Endothelial cell of umbilical vein (primary cell): ENCODE data around the gene IL10. TPM values are rescaled to one million over a fixed set of nuclear protein-coding genes. Genes with fewer than 3 reads are reported as not detected.

Source experiments
- BruUV-seq: library from RNA; stranded (reverse); fragments of 400-500 nt; replicated peaks from 2 replicates; lab custom pipeline; 2021; lab: Mats Ljungman, UMichigan
- CTCF ChIA-PET: fragments of 300-600, 350-600 bp; sonication (Branson Sonifier 250); formaldehyde crosslinking; loops from one replicate; lab custom pipeline; 2021; ENCODE audit warnings: antibody characterized with exemption, inconsistent platforms; lab: Charles Lee
- POLR2A ChIA-PET: fragments of 300-600, 350-600 bp; sonication (Branson Sonifier 250); formaldehyde crosslinking; loops from one replicate; lab custom pipeline; 2021; ENCODE audit warnings: antibody characterized with exemption, inconsistent platforms; lab: Charles Lee
- DNase-seq: peaks from one replicate; pipeline ENCODE4 v3.0.0-alpha.2; 2011; ENCODE audit warnings: low read depth, low spot score
- FAIRE-seq: peaks from 2 replicates; lab custom pipeline; 2011; peaks lifted over from hg19 to GRCh38; lab: Jason Lieb, UNC
- H2AFZ ChIP-seq: 2 replicates; pipeline ENCODE4 v1.6.0; 2012; ENCODE audit warnings: low read depth, low read length, control low read depth, inconsistent platforms
- H3K27ac ChIP-seq: 2 replicates; pipeline ENCODE4 v1.5.1; 2011; ENCODE audit warnings: low read depth, mild to moderate bottlenecking, control low read depth, low read length, moderate library complexity; ENCODE audit not compliant: insufficient read depth
- H3K27me3 ChIP-seq, 2 experiments: 2 replicates each; pipeline versions ENCODE4 v1.6.0 to v1.6.1; 2011; ENCODE audit warnings: low read length in 2 of 2, mixed read lengths in 1 of 2; ENCODE audit not compliant: control insufficient read depth in 2 of 2, insufficient read depth in 2 of 2
- H3K36me3 ChIP-seq, 2 experiments: 2 replicates in 1 of 2; 3 replicates in 1 of 2; pipeline ENCODE4 v1.5.1; 2011; ENCODE audit warnings: low read length in 2 of 2, mild to moderate bottlenecking in 1 of 2, moderate library complexity in 1 of 2; ENCODE audit not compliant: control insufficient read depth in 2 of 2, insufficient read depth in 2 of 2; ENCODE audit errors: extremely low read depth in 1 of 2
- H3K4me1 ChIP-seq: 3 replicates; pipeline ENCODE4 v1.5.1; 2011; ENCODE audit warnings: mild to moderate bottlenecking, low read length; ENCODE audit not compliant: control insufficient read depth, insufficient read depth; ENCODE audit errors: extremely low read depth
- H3K4me2 ChIP-seq: 2 replicates; pipeline ENCODE4 v1.6.1; 2011; ENCODE audit warnings: low read length, control low read depth, mixed read lengths; ENCODE audit not compliant: insufficient read depth
- H3K4me3 ChIP-seq, 3 experiments: fragments of 200-600 bp in 1 of 3; sonication (generic), shearing (Covaris generic) in 1 of 3; replicated peaks in 1 of 3; 2 replicates each; pipeline ENCODE4 v1.5.1; 2011 to 2016; ENCODE audit warnings: control low read depth in 3 of 3, low read length in 3 of 3, mild to moderate bottlenecking in 2 of 3, inconsistent platforms in 1 of 3, low read depth in 1 of 3, moderate library complexity in 1 of 3; ENCODE audit not compliant: insufficient read depth in 1 of 3
- H3K79me2 ChIP-seq: 2 replicates; pipeline ENCODE4 v1.6.0; 2012; ENCODE audit warnings: low read length, inconsistent platforms; ENCODE audit not compliant: control insufficient read depth, insufficient read depth
- H3K9ac ChIP-seq: replicated peaks from 2 replicates; pipeline ENCODE3; 2011; ENCODE audit warnings: low read length, control low read depth; ENCODE audit not compliant: insufficient read depth; ENCODE audit errors: extremely low read depth
- H3K9me1 ChIP-seq: replicated peaks from 3 replicates; pipeline ENCODE4 v1.6.0; 2011; ENCODE audit warnings: mild to moderate bottlenecking, low read length; ENCODE audit not compliant: control insufficient read depth, insufficient read depth; ENCODE audit errors: extremely low read depth
- H3K9me3 ChIP-seq: replicated peaks from 2 replicates; pipeline ENCODE4 v1.5.1; 2012; ENCODE audit warnings: low read length, inconsistent platforms; ENCODE audit not compliant: control insufficient read depth, insufficient read depth
- H4K20me1 ChIP-seq: replicated peaks from 2 replicates; pipeline ENCODE3; 2011; ENCODE audit warnings: mild to moderate bottlenecking, low read length; ENCODE audit not compliant: control insufficient read depth, insufficient read depth; ENCODE audit errors: extremely low read depth
- EZH2 ChIP-seq: IDR thresholded peaks from 2 replicates; pipeline ENCODE4 v1.6.1; 2012; ENCODE audit warnings: borderline replicate concordance, low read depth, mild to moderate bottlenecking, moderate library complexity, low read length, inconsistent platforms; ENCODE audit not compliant: severe bottlenecking
- FOS ChIP-seq: IDR thresholded peaks from 2 replicates; pipeline ENCODE4 v1.6.1; 2011; ENCODE audit warnings: mild to moderate bottlenecking, low read length, moderate library complexity, borderline replicate concordance; ENCODE audit not compliant: insufficient read depth
- GATA2 ChIP-seq: IDR thresholded peaks from 2 replicates; pipeline ENCODE4 v1.7.0; 2011; ENCODE audit warnings: low read depth, mild to moderate bottlenecking, moderate library complexity, mixed read lengths, low read length; ENCODE audit not compliant: insufficient read length, insufficient read depth
- JUN ChIP-seq: IDR thresholded peaks from 2 replicates; pipeline ENCODE4 v1.6.1; 2011; ENCODE audit warnings: borderline replicate concordance, low read depth; ENCODE audit not compliant: insufficient read length, insufficient read depth
- MYC ChIP-seq: IDR thresholded peaks from one replicate; pipeline ENCODE4 v1.6.1; 2011; ENCODE audit warnings: mild to moderate bottlenecking, low read depth, low read length
- POLR2A ChIP-seq: IDR thresholded peaks from 2 replicates; pipeline ENCODE4 v1.6.1; 2012; ENCODE audit warnings: low read depth, mild to moderate bottlenecking, control low read depth, low read length
- POLR2AphosphoS5 ChIP-seq: IDR thresholded peaks from 2 replicates; pipeline ENCODE4 v1.6.1; 2012; ENCODE audit warnings: low read depth, mild to moderate bottlenecking, control low read depth, low read length, moderate library complexity; ENCODE audit not compliant: insufficient read depth
- dilution Hi-C: fragments of 300-500 bp; cut with MboI; formaldehyde crosslinking; loops from one replicate; pipeline ENCODE4 v1.15.0; 2019; ENCODE audit warnings: low sequenced_read_pairs; ENCODE audit not compliant: extremely low pct_ligation_motif_present
- intact Hi-C: fragments of 100-400 bp; cut with micrococcal nuclease; formaldehyde crosslinking; loops from one replicate; pipeline ENCODE4 v1.10.0; 2022
- polyA plus RNA-seq, 4 experiments: library from polyadenylated mRNA; depleted of rRNA in 3 of 4; stranded (reverse) in 3 of 4; unstranded in 1 of 4; fragments of >200 nt; gene quantifications; 2 replicates each; pipeline versions ENCODE4 v1.2.1 to v1.2.3, GENCODE V29; 2011 to 2012; ENCODE audit warnings: missing spikeins in 1 of 4
- total RNA-seq: library from RNA; stranded (reverse); gene quantifications from 2 replicates; pipeline ENCODE4 v1.2.3, GENCODE V29; 2021
- TF ChIP-seq, protein P1 (sequence below): IDR thresholded peaks from 2 replicates; pipeline ENCODE4 v1.6.1; 2011; ENCODE audit not compliant: insufficient read depth, insufficient read length
- TF ChIP-seq, protein P2 (sequence below), 2 donors: IDR thresholded peaks; 1 replicate in 1 of 2; 2 replicates in 1 of 2; pipeline ENCODE4 v1.5.1; 2011; ENCODE audit warnings: low read length in 2 of 2, mild to moderate bottlenecking in 2 of 2, moderate library complexity in 2 of 2, control low read depth in 1 of 2, inconsistent platforms in 1 of 2, low read depth in 1 of 2; ENCODE audit not compliant: insufficient read depth in 1 of 2; ENCODE audit errors: extremely low read depth in 1 of 2

Gene IL10
- total and polyA plus RNA-seq, 2 donors (not counting 3 experiments of a cell fraction or from before 2014, with no cell fraction given): not detected

DNA sequence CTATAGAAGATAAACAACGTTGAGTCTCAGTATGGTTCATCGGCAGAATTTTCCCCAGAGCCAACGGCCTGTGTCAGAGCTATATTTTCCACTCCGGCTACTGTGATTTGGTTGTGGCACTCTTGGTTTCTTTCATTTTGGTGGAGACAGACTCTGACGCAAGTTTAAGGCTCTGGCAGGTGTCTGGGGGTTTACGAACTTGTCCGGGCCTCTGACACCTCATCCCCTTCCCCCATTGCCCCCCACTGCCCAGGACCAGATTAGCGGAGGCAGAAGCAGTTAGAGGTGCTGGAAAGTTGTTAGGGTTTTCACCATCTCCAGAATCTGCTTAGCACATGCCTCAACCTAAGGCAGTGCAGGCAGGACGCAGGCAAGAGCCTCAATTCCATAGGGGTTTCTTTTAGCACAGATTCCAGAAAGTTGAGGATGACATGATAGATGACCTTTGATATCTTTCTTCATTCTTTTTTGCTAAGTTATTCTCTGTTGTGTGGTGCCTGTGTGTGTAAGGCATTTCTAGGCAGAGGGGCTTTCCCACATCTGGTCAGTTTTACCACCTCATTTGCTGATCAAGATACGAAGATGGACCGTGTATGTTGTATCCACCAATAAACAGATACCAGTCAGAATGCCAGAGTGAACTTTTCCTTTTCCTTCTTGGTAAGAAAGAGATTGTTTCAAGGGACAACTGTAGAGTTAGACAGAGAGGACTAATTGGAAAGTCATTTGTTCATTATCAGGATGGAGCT, 18.4 kb upstream of the IL10 start:
- H3K27ac ChIP-seq: no peak overlapping the region
- no peaks in the 10 kb centered on the region for H3K36me3 ChIP-seq
- TF ChIP-seq GATA2: no peak
- no peaks in the 10 kb centered on the region for H3K9me1 ChIP-seq
- no peaks in the 10 kb centered on the region for H3K9me3 ChIP-seq
- no peak overlapping the region for H3K4me3 ChIP-seq
- no peak overlapping the region for H3K9ac ChIP-seq
- intact Hi-C loops (no loop called here), dilution Hi-C loops (no loop called here)
- FAIRE-seq (no peak), DNase-seq (no peak)
- H3K4me1 ChIP-seq: no peaks in the 10 kb centered on the region
- BruUV-seq: no TSS peak
- H3K79me2 ChIP-seq: no peaks in the 10 kb centered on the region
- no peak overlapping the region for H2AFZ ChIP-seq
- ChIA-PET POLR2A (no interaction called here), CTCF (interaction anchor here (1.1 kb wide), 1 partner anchor 9 kb away, joined by 3 read pairs; no protein-coding TSS in a partner anchor)
- no peaks in the 10 kb centered on the region for H4K20me1 ChIP-seq
- no peaks in the 10 kb centered on the region for H3K27me3 ChIP-seq
- H3K4me2 ChIP-seq: no peak overlapping the region

DNA sequence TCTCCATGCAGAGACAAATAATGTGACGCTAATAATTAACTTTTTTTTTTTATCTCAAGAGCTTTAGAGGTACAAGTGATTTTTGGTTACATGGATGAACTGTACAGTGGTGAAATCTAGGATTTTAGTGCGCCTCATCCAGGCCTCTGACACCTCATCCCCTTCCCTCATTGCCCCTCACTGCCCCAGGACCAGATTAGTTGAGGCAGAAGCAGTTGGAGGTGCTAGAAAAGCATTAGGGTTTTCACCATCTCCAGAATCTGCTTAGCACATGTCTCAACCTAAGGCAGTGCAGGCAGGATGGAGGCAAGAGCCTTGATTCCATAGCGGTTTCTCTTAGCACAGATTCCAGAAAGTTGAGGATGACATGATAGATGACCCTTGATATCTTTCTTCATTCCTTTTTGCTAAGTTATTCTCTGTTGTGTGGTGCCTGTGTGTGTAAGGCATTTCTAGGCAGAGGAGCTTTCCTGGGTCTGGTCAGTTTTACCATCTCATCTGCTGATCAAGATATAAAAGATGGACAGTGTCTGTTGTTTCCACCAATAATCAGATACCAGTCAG, 16.3 kb upstream of the IL10 start:
- POLR2A ChIA-PET: no interaction called here
- BruUV-seq: no TSS peak
- H3K9me3 ChIP-seq: no peaks in the 10 kb centered on the region
- dilution Hi-C loops: no loop called here
- H4K20me1 ChIP-seq: no peaks in the 10 kb centered on the region
- no peaks in the 10 kb centered on the region for H3K36me3 ChIP-seq
- FAIRE-seq (no peak), DNase-seq (no peak)
- H3K27me3 ChIP-seq: peaks cover 0 to 2% of the 10 kb centered on the region in 2 experiments
- no peaks in the 10 kb centered on the region for H3K4me1 ChIP-seq
- TF ChIP-seq EZH2: no peak
- TF ChIP-seq MYC: no peak
- TF ChIP-seq GATA2: no peak
- TF ChIP-seq, protein P1, sequence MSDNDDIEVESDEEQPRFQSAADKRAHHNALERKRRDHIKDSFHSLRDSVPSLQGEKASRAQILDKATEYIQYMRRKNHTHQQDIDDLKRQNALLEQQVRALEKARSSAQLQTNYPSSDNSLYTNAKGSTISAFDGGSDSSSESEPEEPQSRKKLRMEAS: no peak
- TF ChIP-seq FOS: no peak
- TF ChIP-seq, protein P2, sequence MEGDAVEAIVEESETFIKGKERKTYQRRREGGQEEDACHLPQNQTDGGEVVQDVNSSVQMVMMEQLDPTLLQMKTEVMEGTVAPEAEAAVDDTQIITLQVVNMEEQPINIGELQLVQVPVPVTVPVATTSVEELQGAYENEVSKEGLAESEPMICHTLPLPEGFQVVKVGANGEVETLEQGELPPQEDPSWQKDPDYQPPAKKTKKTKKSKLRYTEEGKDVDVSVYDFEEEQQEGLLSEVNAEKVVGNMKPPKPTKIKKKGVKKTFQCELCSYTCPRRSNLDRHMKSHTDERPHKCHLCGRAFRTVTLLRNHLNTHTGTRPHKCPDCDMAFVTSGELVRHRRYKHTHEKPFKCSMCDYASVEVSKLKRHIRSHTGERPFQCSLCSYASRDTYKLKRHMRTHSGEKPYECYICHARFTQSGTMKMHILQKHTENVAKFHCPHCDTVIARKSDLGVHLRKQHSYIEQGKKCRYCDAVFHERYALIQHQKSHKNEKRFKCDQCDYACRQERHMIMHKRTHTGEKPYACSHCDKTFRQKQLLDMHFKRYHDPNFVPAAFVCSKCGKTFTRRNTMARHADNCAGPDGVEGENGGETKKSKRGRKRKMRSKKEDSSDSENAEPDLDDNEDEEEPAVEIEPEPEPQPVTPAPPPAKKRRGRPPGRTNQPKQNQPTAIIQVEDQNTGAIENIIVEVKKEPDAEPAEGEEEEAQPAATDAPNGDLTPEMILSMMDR (IDR thresholded peaks at IDR 0.05; ENCODE audit: extremely low read depth in 1 of 2, insufficient read depth in 1 of 2, low read depth in 1 of 2, low read length in 2 of 2): no peak
- TF ChIP-seq POLR2A: no peak
- no peak for TF ChIP-seq POLR2AphosphoS5
- TF ChIP-seq JUN: no peak
- H3K4me3 ChIP-seq: no peak overlapping the region
- H3K27ac ChIP-seq: no peak overlapping the region
- H2AFZ ChIP-seq: no peak overlapping the region
- H3K9ac ChIP-seq: no peak overlapping the region
- CTCF ChIA-PET: interaction anchor here (1.2 kb wide), 1 partner anchor 123 kb away, joined by 3 read pairs; no protein-coding TSS in a partner anchor
- no peaks in the 10 kb centered on the region for H3K79me2 ChIP-seq
- H3K9me1 ChIP-seq: no peaks in the 10 kb centered on the region
- no peak overlapping the region for H3K4me2 ChIP-seq
- intact Hi-C loops: no loop called here
